Measurements from ENCODE around the gene MIF4GD. TPM values are rescaled to one million over a fixed set of nuclear protein-coding genes. Genes with fewer than 3 reads are reported as not detected.

MIF4GD gene
- total and polyA plus RNA-seq, 9 of the 15 experiments (the other 6 are each of a cell fraction or from before 2014, with no cell fraction given): 11.8 to 63.8 (median 28.1) TPM

- TF ChIP-seq FOXP4 (CRISPR knock-in tag; IDR thresholded peaks at IDR 0.05; ENCODE audit: borderline replicate concordance) (no peak), MBD2 (IDR thresholded peaks at IDR 0.05; ENCODE audit: borderline replicate concordance, low read depth) (no peak), CBX1 (IDR thresholded peaks at IDR 0.05; ENCODE audit: low read depth) (0 out of 2 replicates have a peak, but pooled peaks have one; percentile 36), BRD9 (IDR thresholded peaks at IDR 0.05; ENCODE audit: low read depth, partially characterized antibody) (no peak), NRF1 (conservative IDR thresholded peaks at IDR 0.05 in 1 of 2, IDR thresholded peaks at IDR 0.05 in 1 of 2) (peak; percentile 53 to 68), NBN (IDR thresholded peaks at IDR 0.05; ENCODE audit: low read depth) (no peak; the same call in 1 of the 2 replicates), POLR2AphosphoS2 (IDR thresholded peaks at IDR 0.05; ENCODE audit: low read length) (no peak), EZH2 (IDR thresholded peaks at IDR 0.05; ENCODE audit: borderline replicate concordance, low read depth, low read length) (no peak), HES1 (IDR thresholded peaks at IDR 0.05; ENCODE audit: low read depth) (no peak), ZNF583 (CRISPR knock-in tag; IDR thresholded peaks at IDR 0.05) (no peak), HDAC6 (IDR thresholded peaks at IDR 0.05; ENCODE audit: low read depth, low read length) (no peak), SNIP1 (IDR thresholded peaks at IDR 0.05; ENCODE audit: low read depth) (no peak), EGR1 (conservative IDR thresholded peaks at IDR 0.05) (no peak), TFE3 (CRISPR knock-in tag; IDR thresholded peaks at IDR 0.05) (peak; percentile 19; the same call in 1 of the 2 replicates), PHF8 (IDR thresholded peaks at IDR 0.05; ENCODE audit: borderline replicate concordance, low read length) (no peak; the same call in 1 of the 2 replicates), ZNF785 (CRISPR knock-in tag; IDR thresholded peaks at IDR 0.05) (no peak), PML (IDR thresholded peaks at IDR 0.05; ENCODE audit: low read length) (no peak), GABPB1 (CRISPR knock-in tag; IDR thresholded peaks at IDR 0.05) (no peak; the same call in 1 of the 2 replicates), CBX5 (IDR thresholded peaks at IDR 0.05; ENCODE audit: borderline replicate concordance, low read depth) (no peak), ZNF175 (CRISPR knock-in tag; IDR thresholded peaks at IDR 0.05; ENCODE audit: low read depth) (no peak), ZBTB5 (IDR thresholded peaks at IDR 0.05) (no peak), U2AF1 (optimal IDR thresholded peaks at IDR 0.05; ENCODE audit: low read depth, low read length) (no peak), FOS (IDR thresholded peaks at IDR 0.05; ENCODE audit: extremely low read depth, insufficient read length) (no peak), KHSRP (IDR thresholded peaks at IDR 0.05) (no peak), MAFF (IDR thresholded peaks at IDR 0.05; ENCODE audit: low read length) (no peak)
Measured at GRCh38 chr17:75240394-75241142, 30.5 kb downstream of the MIF4GD start (continued).

Data from K562 (cell line).